GM10847 (cell line): ENCODE measurements around the gene TTC16.
A peak's percentile ranks its signal among the peaks of the same experiment; 100 is the strongest.

Experiments used
- POLR2A ChIP-seq: IDR thresholded peaks from 2 replicates; pipeline ENCODE4 v1.6.1; 2011; ENCODE audit not compliant: insufficient read length; ENCODE audit errors: extremely low read depth

The TTC16 gene

GRCh38 chr9:127777368-127777980 lies 61.6 kb downstream of the TTC16 start:
- TF ChIP-seq POLR2A, result no peak

DNA sequence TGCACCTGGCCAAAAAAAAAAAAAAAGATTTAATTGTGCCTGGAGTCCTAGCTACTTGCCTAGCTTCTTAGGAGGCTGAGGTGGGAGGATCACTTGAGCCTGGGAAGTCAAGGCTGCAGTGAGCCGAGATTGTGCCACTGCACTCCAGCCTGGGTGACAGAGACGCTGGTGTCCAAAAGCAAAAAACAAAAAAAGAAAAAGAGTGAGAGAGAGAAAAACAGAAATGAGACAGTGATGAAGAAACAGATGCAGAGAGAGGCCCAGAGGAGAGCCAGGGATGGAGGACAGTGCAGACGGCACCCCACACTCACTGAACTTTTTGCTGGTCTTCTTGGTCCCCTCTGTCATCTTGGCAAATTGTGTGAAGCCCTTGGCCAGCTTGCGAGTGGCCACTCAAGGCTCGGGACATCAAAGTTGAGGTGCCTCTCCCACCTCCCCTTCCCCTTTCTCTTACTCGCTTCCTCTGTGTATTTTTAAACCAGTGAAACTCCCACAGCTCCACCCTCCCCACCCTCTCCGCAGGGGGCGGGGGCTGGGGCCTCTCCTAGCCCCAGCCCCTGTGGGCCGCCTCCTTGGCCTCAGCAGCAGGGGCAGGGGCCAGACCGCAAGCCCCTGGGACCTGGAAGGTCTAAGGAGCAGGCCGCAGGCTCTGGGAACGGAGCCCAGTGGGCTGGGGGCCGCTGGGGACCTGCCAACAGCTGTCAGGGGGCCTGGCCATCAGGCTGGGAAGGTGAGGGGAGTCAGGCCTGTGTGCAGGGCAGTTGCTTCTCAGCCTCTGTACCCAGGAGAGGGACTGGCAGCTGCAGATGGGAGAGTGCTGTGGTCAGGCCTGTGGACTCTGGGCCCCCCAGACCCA lies 62.6 kb downstream of the TTC16 start, which contains the start of gene SH2D3C:
SH2D3C (minus strand) TSS at position 387 of the 856 bp plus-strand sequence; CDS start at position 348, 39 bp downstream.
- TF ChIP-seq POLR2A, result peak; percentile 34

DNA sequence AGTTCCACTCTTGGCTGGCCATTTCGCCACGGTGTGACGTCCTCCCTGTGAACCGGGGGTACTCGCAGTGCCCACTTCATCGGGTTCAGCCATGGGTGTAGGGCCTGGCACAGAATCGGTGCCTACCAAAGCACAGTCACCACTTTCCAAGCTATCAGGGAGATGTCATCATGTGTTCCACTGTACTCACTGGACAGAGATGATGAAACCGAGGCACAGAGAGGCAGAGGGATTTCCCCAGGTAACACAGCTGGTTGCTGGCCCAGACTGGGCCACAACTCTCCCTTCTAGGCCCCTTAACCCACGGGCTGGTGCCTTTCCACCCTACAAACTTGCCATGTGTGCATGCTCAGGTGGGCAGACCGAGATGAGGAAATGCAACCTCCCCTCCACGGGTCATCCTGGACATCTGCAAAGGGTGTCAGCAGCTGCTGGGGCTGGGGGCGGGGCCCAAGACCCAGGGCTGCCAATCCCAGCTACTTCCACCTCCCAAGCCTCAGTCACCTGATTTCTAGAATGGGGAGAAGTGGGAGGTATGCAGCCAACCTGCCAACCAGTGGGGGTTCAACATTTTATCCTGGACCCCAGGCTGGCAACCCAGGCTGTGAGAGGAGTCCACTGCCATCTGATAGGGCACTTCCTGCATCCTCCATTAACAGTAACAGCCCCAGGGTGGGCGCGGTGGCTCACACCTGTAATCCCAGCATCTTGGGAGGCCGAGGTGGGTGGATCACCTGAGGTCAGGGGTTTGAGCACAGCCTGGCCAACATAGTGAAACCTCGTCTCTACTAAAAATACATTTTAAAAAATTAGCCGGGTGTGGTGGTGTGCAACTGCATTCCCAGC lies 63.5 kb downstream of the TTC16 start:
- TF ChIP-seq POLR2A, result peak; percentile 60

GRCh38 chr9:127780126-127780885 lies 64.4 kb downstream of the TTC16 start:
- no peak for TF ChIP-seq POLR2A
